GM21390 (cell line): ENCODE results near the gene MARCKS.
"Not testable (repeated sequence)": the region's sequence is repeated elsewhere in the genome, so short reads cannot be mapped to it uniquely, and the experiment has no call there.

Experiments
- ATAC-seq: cut with Tn5 transposase; IDR thresholded peaks from one replicate; pipeline ENCODE4 v1.9.1; 2021; ENCODE audit not compliant: unreplicated experiment

MARCKS gene

DNA sequence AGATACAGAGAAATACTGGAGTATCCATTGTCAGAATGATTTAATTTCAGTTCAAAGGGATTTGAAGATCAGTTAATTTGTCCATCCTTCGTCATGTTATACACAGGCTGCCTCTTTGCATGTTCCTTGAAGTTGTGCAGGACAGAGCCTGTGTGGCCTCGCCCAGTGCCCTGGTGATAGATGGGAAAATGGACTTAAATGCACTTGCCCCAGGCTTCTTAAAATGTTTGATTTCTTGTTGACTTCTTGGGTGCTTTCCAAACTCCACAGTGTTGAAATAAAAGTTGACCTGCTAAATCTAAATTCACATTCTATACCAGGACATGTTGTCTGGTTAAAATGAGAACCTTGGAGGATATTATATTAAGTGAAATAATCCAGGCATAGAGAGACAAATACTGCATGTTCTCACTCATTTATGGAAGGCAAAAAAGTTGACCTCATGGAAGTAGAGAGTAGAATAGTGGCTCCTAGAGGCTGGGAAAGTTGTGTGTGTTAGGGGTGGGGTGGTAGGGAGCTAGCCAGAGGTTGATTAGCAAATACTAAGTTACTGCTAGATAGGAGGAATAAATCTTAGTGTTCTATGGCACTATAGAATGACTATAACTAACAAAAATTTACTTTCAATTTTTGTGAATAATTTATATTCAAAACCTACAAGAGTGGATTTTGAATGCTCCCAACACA, 25.3 kb downstream of the MARCKS start:
- ATAC-seq: no peak

DNA sequence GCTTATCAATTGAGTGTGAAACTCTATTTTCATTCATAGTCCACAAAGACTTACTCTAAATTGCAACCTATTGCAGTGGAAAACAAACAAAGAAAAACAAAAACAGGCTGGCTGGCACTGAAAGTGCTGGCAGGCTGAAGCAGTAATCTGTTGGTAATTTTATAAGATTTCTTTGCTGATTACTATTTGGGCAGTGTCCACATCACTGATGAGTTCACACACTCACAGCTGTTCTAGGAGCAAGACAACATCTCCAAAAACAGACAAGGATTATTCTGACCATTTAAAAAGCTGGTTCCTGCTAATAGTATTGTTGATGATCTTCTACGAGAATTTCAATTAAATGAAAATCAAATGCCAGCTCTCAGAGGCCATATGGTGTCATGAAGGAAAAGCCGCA, 26.9 kb downstream of the MARCKS start:
- no peak for ATAC-seq

DNA sequence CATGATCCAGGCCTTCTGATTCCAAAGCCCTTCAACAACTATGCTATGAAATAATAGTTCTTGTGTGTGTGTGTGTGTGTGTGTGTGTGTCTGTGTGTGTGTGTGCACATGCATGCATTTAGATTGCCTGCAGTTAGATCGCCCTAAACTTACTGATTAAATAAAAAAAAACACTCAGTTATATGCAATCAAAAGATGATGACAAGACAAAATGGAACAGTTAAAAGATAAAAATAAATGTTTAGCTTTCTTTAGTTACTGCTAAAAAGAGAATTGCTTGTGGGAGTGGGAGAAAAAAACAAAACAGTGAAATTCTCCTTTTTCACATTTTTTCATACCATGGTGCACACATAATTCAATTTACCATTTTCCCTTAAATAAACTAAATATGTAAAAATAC, 29.4 kb downstream of the MARCKS start:
- no peak for ATAC-seq

GRCh38 chr6:113888493-113888892, 31.3 kb downstream of the MARCKS start:
- no peak for ATAC-seq

- no peak for ATAC-seq
These were observed 31.9 kb downstream of the MARCKS start for GRCh38 chr6:113888956-113889630.

- no peak for ATAC-seq
These were observed 36.3 kb downstream of the MARCKS start for GRCh38 chr6:113893451-113893850.

- ATAC-seq: no peak
These were observed 36.7 kb downstream of the MARCKS start for GRCh38 chr6:113893866-113894265.

DNA sequence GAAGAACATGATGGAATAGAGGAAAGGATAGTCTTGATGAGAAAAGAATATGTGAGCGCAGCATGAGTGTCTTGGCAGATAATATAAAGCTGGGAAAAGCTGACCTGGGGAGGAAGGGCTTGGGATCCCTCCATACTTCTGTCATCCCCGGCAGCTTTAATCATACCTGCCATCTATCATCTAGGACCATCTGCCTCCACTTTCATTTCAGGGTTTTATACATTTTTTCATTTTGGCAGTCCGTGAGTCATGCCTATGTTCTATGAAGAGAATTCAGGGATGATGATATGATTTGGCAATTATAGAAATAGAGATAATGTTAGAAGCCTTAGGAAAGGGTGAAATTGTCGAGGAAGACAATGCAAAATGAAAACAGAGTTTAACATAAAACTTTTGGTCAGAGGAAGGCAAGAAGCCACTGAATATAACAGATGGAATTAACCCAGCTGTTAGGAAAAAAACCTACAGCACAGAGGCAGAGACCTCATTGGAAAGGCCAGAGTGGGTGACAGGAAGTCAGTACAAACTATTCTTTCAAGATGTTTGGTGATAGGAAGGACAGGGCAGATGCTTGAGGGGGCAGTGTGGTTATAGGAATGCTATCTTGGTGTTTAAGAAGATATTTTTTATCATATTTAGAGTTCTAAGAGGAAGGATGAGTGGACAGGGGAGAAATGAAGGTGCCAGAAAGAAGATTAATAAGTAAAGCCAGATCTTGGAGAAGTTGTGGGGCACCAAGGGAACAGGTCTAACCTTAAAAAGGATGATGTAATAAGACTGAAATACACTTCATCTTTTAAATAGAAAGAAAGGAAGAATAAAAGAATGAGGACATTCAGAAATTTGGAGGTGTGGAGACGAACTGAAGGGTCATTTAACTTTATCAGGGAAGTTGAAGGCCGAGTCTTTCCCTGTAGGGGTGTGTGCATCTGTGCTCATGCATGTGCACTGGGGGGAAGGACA, 37.8 kb downstream of the MARCKS start:
- no peak for ATAC-seq

DNA sequence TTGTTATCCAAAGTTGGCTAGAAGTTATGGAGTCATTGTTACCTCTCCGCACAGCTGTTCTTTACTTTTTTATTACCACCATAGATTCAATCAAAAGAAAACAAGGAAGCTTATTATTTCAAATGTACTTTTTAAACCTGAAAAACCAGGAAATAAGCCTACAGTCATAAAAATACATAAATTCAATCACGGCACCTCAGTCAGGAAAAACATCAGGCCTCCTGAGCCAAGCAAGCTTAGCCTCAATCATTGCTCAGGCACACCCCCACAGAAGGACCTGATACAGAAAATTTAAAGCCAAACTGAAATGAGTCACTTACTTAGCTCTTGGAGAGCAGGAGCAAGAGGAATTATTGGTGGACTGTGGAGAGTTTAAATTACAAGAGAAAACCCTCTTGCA, 44.3 kb downstream of the MARCKS start:
- ATAC-seq: no peak

- no peak for ATAC-seq
These were observed 46.7 kb downstream of the MARCKS start for GRCh38 chr6:113903666-113904330.

GRCh38 chr6:113907102-113907815, 50.1 kb downstream of the MARCKS start:
- ATAC-seq: no peak

DNA sequence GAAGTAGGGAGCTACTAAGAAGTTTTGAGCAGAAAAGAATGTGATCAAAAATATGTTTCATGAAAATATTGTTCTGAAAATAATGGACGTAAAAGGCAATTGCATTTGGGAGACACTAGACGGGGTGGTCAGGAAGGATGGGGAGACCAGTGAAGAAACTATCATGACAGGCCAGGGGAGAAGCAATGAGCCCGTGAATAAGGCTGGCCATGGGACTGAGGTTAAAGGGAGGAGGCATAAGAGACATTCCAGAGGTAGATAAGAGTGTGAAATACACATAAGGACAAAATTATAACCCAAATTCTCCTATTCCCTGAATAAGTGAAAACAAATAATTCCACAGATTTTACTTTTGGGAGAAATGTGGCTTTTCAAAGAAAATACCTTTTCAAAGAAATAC, 51.7 kb downstream of the MARCKS start:
- ATAC-seq: no peak

DNA sequence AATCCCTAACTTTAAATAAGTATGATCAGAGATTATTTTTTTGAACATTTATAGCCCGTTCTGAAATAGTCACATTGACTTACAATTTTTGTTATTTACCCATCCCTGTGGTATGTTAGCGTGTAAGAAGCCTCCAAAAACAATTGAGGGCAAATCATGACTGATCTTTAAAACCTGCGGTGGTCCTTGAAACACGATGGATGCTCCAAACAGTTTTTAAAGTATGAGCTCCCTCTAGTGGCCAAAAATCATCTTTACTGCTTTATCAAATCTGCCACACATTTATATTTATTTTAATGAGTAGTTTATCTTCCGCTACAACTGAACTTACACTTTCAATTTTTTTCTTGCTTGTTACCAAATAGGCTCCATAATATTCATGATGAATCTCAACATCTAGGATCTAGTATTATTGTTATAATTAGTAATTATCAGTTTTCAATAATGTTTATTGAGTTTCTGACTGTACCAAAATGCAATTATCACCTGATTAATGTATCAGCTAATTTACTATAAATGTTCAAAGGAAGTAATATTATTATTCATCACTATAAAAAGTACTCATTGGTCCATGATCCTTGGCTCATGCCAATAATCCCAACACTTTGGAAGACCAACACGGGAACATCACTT, 52.2 kb downstream of the MARCKS start:
- ATAC-seq: peak; percentile 67

GRCh38 chr6:113910285-113910684, 53.1 kb downstream of the MARCKS start:
- not testable (repeated sequence) for ATAC-seq
